OCI-M1 (cell line): ENCODE measurements around the gene DDX51.

ENCODE experiments used
- DNase-seq: peaks from one replicate; lab custom pipeline; 2025; lab: John Stamatoyannopoulos, UW

DDX51 gene

GRCh38 chr12:132178801-132179401 lies 34.8 kb upstream of the DDX51 start:
- no peak for DNase-seq

DNA sequence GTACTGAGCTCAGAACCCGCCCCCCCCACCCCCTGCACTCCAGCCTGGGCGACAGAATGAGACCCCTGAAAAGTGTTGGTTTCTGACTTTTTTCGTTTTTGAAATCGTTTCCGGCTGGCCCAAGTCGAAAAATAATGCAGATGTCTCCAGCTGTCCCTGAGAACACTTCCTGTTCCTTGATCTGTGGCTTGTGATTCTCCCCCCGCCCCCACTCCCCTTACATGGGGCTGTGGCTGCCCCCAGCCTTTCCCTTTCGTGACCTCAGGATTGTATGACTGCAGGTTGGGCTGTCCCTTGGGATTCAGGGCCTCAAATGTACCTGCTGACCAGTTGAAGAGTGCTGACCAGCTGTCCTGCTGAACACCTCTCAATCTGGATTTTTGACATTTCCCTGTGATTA lies 34.2 kb upstream of the DDX51 start:
- peak; percentile 7 for DNase-seq

- DNase-seq: no peak
Measured at GRCh38 chr12:132176920-132177551, 32.9 kb upstream of the DDX51 start.

- no peak for DNase-seq
Measured at GRCh38 chr12:132176385-132176919, 32.3 kb upstream of the DDX51 start.

DNA sequence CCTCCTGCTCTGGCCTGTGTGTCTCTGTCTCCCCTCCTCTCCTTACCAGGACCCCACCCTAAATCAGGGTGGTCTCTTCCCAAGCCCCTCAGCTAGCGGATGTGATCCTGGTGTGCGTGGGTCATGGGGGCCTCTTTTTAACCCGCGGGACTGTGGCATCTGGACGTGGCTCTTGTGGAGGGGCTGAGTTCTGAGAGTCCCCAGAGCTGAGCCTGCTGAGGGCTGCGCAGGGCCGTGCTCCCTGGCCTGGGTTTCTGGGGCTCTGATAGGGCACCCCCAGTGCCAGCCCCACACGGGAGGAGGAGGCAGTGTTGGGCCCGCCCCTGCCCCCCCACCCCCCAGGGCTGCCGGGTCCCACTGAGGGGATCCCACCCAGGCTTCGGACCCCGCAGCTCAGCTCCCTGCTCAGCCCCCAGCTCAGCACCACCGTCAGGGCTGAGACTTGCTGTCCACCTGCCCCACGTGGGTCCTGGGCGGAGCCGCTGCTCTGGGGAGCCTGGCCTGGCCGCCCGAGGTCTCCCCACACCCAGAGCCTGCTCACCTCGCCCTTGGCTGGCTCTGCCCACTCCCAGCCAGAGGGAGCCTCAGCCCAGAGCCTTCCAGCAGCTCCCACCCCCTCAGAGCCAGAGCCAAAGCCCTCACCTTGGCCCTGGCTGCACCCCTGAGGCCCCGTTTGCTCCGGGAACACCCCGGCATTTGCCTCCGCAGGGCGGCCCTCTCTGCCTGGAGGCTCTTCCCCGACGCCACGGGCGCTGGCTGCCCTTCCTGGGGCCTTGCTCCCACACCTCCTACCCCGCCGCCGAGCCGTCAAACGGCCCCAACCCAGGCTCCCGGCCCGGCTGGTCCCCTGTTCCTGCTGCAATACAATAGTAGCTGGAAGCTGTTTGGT lies 31.6 kb upstream of the DDX51 start:
- no peak for DNase-seq

DNA sequence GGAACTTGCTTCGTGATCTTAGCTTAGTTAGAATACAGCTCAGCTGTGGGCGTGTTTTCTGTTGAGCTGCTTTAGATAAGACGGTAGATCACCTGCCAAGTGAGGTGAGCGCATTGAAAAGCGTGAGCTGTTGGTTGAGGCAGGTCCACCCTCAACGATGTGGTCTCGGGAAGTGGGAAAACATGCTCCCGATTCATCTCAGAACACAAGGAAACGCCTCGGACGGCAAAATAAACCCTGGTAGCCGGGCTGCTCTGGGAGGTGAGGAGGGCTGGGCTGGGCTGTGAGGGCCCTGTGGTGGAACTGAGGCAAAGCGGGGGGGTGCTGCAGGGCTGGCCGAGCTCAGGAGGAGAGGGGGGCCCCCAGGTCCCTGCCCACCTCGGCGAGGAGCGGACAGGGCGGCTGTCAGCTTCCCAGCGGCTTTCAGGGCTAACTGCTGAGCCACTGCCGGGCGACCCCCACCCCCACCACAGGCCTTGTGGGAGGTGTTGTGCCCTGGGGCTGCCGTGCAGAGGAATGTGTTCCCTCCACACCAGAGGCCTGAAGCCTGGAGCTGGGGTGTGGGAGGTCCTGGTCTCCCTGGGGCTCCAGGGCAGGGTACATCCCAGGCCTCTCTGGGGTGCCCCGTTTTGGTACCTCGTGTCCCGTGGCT lies 30.8 kb upstream of the DDX51 start:
- DNase-seq: no peak

DNA sequence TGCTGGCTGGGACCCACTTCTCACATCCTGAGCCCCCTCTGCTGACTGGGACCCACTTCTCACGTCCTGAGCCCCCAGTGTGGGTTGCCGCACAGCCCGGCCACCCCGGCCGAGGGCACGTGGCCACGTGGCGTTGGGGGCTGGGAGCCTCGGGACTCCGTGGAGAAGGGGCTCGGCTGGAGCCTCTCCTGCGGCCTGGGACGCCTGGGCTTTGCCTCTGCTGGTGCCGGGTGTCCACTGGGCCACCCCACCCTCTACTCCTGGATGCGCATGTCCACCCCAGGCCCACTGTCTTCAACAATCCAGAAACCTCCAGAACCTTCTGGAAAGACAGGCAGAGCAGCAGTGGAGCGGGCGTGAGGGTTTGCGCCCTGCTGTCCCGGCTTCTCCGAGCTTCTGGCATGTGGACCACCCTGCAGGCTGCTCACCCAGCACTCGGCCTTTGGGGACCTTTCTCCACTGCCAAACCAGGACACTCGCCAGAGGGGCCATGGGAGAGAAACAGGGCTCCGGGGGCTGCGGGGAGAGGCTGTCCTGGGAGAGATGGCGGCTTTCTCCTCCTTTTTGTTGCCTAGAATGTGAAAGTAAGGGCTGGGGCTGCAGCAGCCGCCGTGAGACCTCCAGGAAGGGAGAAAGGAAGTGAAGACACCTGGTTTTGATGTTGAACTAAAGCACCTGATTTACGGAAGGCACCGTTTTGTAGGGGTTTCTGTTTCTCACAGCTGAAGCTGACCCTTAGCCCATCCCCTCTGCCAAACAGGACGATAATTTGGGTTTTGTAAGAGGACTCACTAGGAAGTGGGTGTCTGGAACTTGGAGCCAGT lies 30.1 kb upstream of the DDX51 start:
- no peak for DNase-seq

- DNase-seq: no peak
Measured at GRCh38 chr12:132173135-132174014, 29.3 kb upstream of the DDX51 start.

- no peak for DNase-seq
Measured at GRCh38 chr12:132172619-132173018, 28.5 kb upstream of the DDX51 start.

- no peak for DNase-seq
Measured at GRCh38 chr12:132171968-132172521, 27.9 kb upstream of the DDX51 start.

DNA sequence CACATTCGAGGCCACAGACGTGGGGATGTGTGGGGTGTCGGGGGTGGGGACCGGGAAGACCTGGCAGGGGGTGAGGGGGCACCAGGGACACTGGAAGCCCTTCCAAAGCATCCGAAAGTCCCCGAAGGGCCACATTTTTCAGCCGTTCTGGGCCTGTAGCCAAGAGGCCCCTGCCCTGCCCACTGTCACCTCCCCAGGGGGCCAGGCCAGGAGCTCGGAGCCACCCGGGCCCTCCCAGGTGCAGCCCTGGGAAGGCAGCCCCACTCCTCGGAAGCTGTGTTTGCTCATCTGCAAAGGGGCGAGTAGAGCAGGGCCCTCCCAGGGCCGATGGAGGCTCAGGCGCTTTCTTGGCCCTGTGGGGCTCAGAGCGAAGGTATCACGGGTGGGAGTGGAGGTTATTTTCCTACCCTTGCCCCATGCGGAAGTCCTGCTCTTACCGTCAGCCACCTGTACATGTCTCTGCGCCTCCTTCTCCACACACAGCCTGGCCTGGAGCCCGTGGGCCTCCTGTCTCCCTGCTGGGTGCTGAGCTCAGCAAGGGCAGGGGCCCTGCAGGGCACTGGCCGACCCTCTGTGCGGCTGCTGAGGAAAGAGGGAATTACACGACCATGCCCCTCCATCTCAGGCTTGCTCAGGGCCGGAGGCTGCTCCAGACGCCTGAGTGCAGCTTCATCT lies 27.3 kb upstream of the DDX51 start:
- DNase-seq: no peak

DNA sequence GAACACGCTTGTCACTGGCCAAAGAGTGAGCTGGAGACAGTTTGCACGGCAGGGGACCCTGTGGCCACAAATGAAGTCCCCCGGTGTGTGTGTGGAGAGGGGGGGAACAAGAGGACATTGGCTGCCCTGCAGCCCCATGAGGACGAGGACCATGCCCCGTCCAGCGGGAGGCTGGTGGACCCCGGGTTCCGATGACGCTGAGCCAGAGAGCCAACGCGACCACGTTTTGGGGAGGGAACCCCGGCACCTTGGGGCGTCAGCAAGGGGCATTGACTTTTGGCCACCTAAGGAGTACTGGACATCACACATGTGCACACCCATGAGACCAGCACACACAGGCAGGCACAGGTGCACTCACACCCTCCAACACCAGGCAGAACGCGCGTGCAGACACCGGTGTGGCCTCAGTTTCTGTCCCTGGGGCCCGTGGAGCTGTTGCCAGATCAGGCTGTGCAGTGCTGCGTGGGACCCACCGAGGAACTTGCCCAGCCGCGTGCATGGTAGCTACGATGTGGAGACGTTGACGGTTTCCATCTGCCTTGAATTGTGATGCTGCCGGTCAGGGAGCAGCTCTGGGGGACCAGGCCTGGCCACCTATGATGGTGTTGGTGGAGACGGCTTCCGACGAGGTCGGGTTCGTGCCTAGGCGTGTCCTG lies 26.6 kb upstream of the DDX51 start:
- DNase-seq: no peak

- no peak for DNase-seq
Measured at GRCh38 chr12:132170094-132170636, 26.0 kb upstream of the DDX51 start.

GRCh38 chr12:132169376-132169775 lies 25.3 kb upstream of the DDX51 start:
- DNase-seq: no peak

- DNase-seq: no peak
Measured at GRCh38 chr12:132168311-132169031, 24.4 kb upstream of the DDX51 start.

DNA sequence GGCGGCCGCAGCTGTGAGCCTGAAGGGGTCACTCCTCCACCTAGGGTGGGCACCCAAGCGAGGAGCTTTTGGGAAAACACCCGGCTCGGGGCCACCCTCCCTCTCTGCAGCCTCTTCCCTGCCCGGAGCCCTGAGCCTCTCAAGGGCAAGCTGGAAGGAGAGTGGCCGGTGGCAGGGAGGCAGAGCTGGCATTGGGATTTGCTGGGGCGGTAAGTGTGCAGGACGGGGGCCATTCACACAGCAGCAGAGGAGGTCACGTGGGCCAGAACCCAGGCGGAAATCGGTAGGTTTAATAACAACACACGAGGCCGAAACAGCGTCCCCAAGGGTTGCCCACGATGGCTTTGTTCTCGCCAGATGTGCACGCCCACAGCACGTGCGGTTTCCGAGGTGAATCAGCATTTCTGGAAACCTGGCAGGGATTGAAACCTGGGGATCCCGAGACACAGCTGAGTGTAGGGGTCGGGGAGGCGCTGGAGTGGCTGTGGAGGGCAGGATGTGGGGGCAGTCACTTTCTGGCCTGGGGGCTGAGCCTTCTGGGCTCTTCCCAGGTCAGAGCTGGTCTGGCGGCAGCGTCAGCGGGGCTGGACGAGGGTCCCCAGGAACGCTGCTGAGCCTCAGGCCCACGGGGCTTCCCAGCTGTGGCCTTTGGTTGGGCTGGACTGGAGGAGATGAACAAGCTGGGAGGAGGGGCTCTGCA lies 23.6 kb upstream of the DDX51 start:
- peak; percentile 9 for DNase-seq
